Measurements from ENCODE around the gene COL18A1.
"Not testable (repeated sequence)": the region's sequence is repeated elsewhere in the genome, so short reads cannot be mapped to it uniquely, and the experiment has no call there.

The COL18A1 gene

GRCh38 chr21:45404730-45405270 lies at the start of gene COL18A1:
TSS of gene COL18A1 (plus strand) at chr21:45405165. CDS start at chr21:45405231, 66 bp downstream.
- DNase-seq, result peak; percentile 76

GRCh38 chr21:45355573-45355972 lies 49.4 kb upstream of the COL18A1 start:
- no peak for DNase-seq

- no peak for DNase-seq
Measured at GRCh38 chr21:45356251-45356650, 48.7 kb upstream of the COL18A1 start.

GRCh38 chr21:45356653-45357435 lies 48.1 kb upstream of the COL18A1 start:
- no peak for DNase-seq

- no peak for DNase-seq
Measured at GRCh38 chr21:45357436-45358260, 47.3 kb upstream of the COL18A1 start.

- no peak for DNase-seq
Measured at GRCh38 chr21:45358261-45358670, 46.7 kb upstream of the COL18A1 start.

- no peak for DNase-seq
Measured at GRCh38 chr21:45358711-45359310, 46.2 kb upstream of the COL18A1 start.

GRCh38 chr21:45359451-45360217 lies 45.3 kb upstream of the COL18A1 start:
- DNase-seq, result no peak

- no peak for DNase-seq
Measured at GRCh38 chr21:45361033-45361997, 43.6 kb upstream of the COL18A1 start.

- no peak for DNase-seq
Measured at GRCh38 chr21:45362077-45362747, 42.8 kb upstream of the COL18A1 start.

- DNase-seq, result no peak
Measured at GRCh38 chr21:45362748-45363145, 42.2 kb upstream of the COL18A1 start.

GRCh38 chr21:45363272-45363671 lies 41.7 kb upstream of the COL18A1 start:
- DNase-seq, result not testable (repeated sequence)

- DNase-seq, result peak; percentile 65
Measured at GRCh38 chr21:45363921-45364467, 41.0 kb upstream of the COL18A1 start.

- no peak for DNase-seq
Measured at GRCh38 chr21:45364468-45365185, 40.3 kb upstream of the COL18A1 start.

- DNase-seq, result no peak
Measured at GRCh38 chr21:45365186-45365607, 39.8 kb upstream of the COL18A1 start.

- no peak for DNase-seq
Measured at GRCh38 chr21:45365608-45366241, 39.2 kb upstream of the COL18A1 start.

GRCh38 chr21:45366476-45366875 lies 38.5 kb upstream of the COL18A1 start:
- DNase-seq, result no peak

GRCh38 chr21:45366931-45367401 lies 38.0 kb upstream of the COL18A1 start:
- no peak for DNase-seq

Data from hematopoietic multipotent progenitor cell treated with erythropoietin and hydrocortisone succinate and interleukin-3 and kit ligand, for 6 days (in vitro differentiated cells).